GM23248 (cell line): ENCODE measurements around the gene PDGFC. TPM values are rescaled to one million over a fixed set of nuclear protein-coding genes. Genes with fewer than 3 reads are reported as not detected.

Experiments used
- DNase-seq: peaks from one replicate; pipeline ENCODE4 v3.0.0-alpha.2; 2015
- H2AFZ ChIP-seq: fragments of 200-600 bp; sonication (generic); 2 replicates; pipeline ENCODE4 v1.6.1; 2016; ENCODE audit warnings: antibody characterized with exemption
- H3F3A ChIP-seq: fragments of 200-600 bp; sonication (generic); 2 replicates; pipeline ENCODE4 v1.6.1; 2016; ENCODE audit warnings: mild to moderate bottlenecking, antibody characterized with exemption, mixed run types; ENCODE audit not compliant: insufficient read depth
- H3K27ac ChIP-seq: fragments of 200-600 bp; sonication (generic); 2 replicates; pipeline ENCODE4 v1.5.1; 2016; ENCODE audit warnings: mild to moderate bottlenecking
- H3K27me3 ChIP-seq: fragments of 200-600 bp; sonication (generic); replicated peaks from 2 replicates; pipeline ENCODE4 v1.6.1; 2016; ENCODE audit warnings: mild to moderate bottlenecking; ENCODE audit not compliant: insufficient read depth
- H3K36me3 ChIP-seq: fragments of 200-600 bp; sonication (generic); 2 replicates; pipeline ENCODE4 v1.6.1; 2016; ENCODE audit warnings: low read depth, mild to moderate bottlenecking
- H3K4me1 ChIP-seq: fragments of 200-600 bp; sonication (generic); 2 replicates; pipeline ENCODE4 v1.6.1; 2016; ENCODE audit warnings: mild to moderate bottlenecking; ENCODE audit not compliant: insufficient read depth
- H3K4me2 ChIP-seq: fragments of 200-600 bp; sonication (generic); one replicate; pipeline ENCODE4 v1.6.1; 2016; ENCODE audit warnings: mild to moderate bottlenecking; ENCODE audit not compliant: unreplicated experiment
- H3K4me3 ChIP-seq: fragments of 200-600 bp; sonication (generic); 2 replicates; pipeline ENCODE4 v1.5.1; 2016; ENCODE audit warnings: mild to moderate bottlenecking
- H3K79me2 ChIP-seq: fragments of 200-600 bp; sonication (generic); 2 replicates; pipeline ENCODE4 v1.6.1; 2016; ENCODE audit warnings: mild to moderate bottlenecking; ENCODE audit not compliant: insufficient read depth
- H3K9ac ChIP-seq: fragments of 200-600 bp; sonication (generic); 2 replicates; pipeline ENCODE4 v1.6.1; 2016; ENCODE audit warnings: mild to moderate bottlenecking
- H3K9me2 ChIP-seq: fragments of 200-600 bp; sonication (generic); 2 replicates; pipeline ENCODE4 v1.6.1; 2016; ENCODE audit warnings: mixed run types, mild to moderate bottlenecking, moderate library complexity; ENCODE audit not compliant: insufficient read depth
- H3K9me3 ChIP-seq: fragments of 200-600 bp; sonication (generic); one replicate; pipeline ENCODE4 v1.6.1; 2017; ENCODE audit warnings: low read depth
- H4K20me1 ChIP-seq: fragments of 200-600 bp; sonication (generic); 2 replicates; pipeline ENCODE4 v1.6.0; 2016; ENCODE audit not compliant: insufficient read depth
- EZH2 ChIP-seq: fragments of 200-600 bp; sonication (generic); IDR thresholded peaks from 2 replicates; pipeline ENCODE4 v1.6.1; 2018; ENCODE audit warnings: antibody characterized with exemption, mild to moderate bottlenecking; ENCODE audit not compliant: insufficient read depth, poor library complexity, severe bottlenecking
- EZH2phosphoT487 ChIP-seq: fragments of 200-600 bp; sonication (generic); IDR thresholded peaks from 2 replicates; pipeline ENCODE4 v1.6.1; 2018; ENCODE audit warnings: antibody characterized with exemption, moderate library complexity, mild to moderate bottlenecking, low read depth; ENCODE audit not compliant: insufficient read depth
- WGBS, 2 experiments: methylation state at CpG; one replicate each; pipeline ENCODE4 v1.1.6; 2015 to 2017; ENCODE audit warnings: low lambda C conversion rate in 2 of 2, low coverage in 1 of 2; ENCODE audit errors: missing lambda C conversion rate in 2 of 2; 5-methylcytosine and 5-hydroxymethylcytosine counted together
- in situ Hi-C: fragments of 300-500 bp; cut with MboI; formaldehyde crosslinking; loops from 2 replicates; pipeline ENCODE4 v1.15.0; 2020
- polyA plus RNA-seq: library from polyadenylated mRNA; unstranded; fragments of >200 nt; fragmentation: Nextera tagmentation; extraction: Ambion mirVana; gene quantifications from 2 replicates; pipeline ENCODE4 v1.2.1, GENCODE V29; 2016
- small RNA-seq: library from RNA; depleted of rRNA; stranded (forward); fragments of <200 nt; gene quantifications from one replicate; pipeline ENCODE3, GENCODE V24; 2014; ENCODE audit warnings: low read depth, low replicate concordance
- total RNA-seq: library from RNA; depleted of rRNA; stranded (reverse); fragments of >200 nt; shearing (Covaris generic); gene quantifications from 2 replicates; pipeline ENCODE4 v1.2.3, GENCODE V29; 2014; rRNA removed

The PDGFC gene
- total and polyA plus RNA-seq, 2 experiments from 2014 or later: 26.5 to 64.4 TPM

- no peak overlapping the region for H2AFZ ChIP-seq
- no peaks in the 10 kb centered on the region for H3K9me2 ChIP-seq
- 84 to 91% methylated on average over 11 of the region's 11 CpGs for WGBS, 2 experiments
- no peaks in the 10 kb centered on the region for H4K20me1 ChIP-seq
- H3K27ac ChIP-seq: no peak overlapping the region
- in situ Hi-C loops: no loop called here
- H3K9ac ChIP-seq: no peak overlapping the region
- H3K4me1 ChIP-seq: no peaks in the 10 kb centered on the region
- H3K36me3 ChIP-seq: no peaks in the 10 kb centered on the region
- no peak overlapping the region for H3K4me3 ChIP-seq
- no peak overlapping the region for H3K4me2 ChIP-seq
- TF ChIP-seq EZH2phosphoT487: no peak
- TF ChIP-seq EZH2: no peak
- H3K79me2 ChIP-seq: no peaks in the 10 kb centered on the region
- no peak for DNase-seq
- no peaks in the 10 kb centered on the region for H3K27me3 ChIP-seq
- no peaks in the 10 kb centered on the region for H3F3A ChIP-seq
- no peaks in the 10 kb centered on the region for H3K9me3 ChIP-seq
Measured at GRCh38 chr4:156723951-156724668, 247.5 kb downstream of the PDGFC start.

- TF ChIP-seq EZH2 (no peak), EZH2phosphoT487 (no peak)
- H3K27me3 ChIP-seq: no peaks in the 10 kb centered on the region
- no peaks in the 10 kb centered on the region for H3K36me3 ChIP-seq
- in situ Hi-C loops: no loop called here
- no peak overlapping the region for H3K27ac ChIP-seq
- no peak overlapping the region for H3K9ac ChIP-seq
- no peak overlapping the region for H3K4me2 ChIP-seq
- no peaks in the 10 kb centered on the region for H3F3A ChIP-seq
- DNase-seq: peak; percentile 1
- H3K9me2 ChIP-seq: no peaks in the 10 kb centered on the region
- H3K79me2 ChIP-seq: no peaks in the 10 kb centered on the region
- H3K4me3 ChIP-seq: no peak overlapping the region
- H3K4me1 ChIP-seq: no peaks in the 10 kb centered on the region
- H2AFZ ChIP-seq: no peak overlapping the region
- 68 to 73% methylated on average over 8 of the region's 8 CpGs for WGBS, 2 experiments
- H4K20me1 ChIP-seq: no peaks in the 10 kb centered on the region
- H3K9me3 ChIP-seq: no peaks in the 10 kb centered on the region
Measured at GRCh38 chr4:156718226-156718625, 253.4 kb downstream of the PDGFC start.

DNA sequence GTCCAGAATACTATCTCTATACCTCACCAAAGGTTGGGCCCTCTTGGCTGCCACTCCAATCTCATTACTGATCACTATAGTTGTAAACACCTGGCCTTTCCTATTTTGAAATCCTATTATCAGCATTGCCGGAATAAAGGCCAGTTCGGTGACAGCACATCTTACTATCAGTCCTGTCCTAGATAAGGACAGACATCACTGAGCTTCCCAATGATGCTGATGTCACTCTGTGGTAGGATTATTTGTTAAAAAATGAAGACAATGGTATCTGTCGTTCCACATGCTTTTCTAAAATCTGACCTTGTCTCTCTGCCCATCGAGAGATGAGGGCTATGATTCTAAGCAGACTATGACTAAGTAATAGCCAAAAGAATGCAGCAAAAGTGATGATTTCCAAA lies 260.4 kb downstream of the PDGFC start:
- 87 to 88% methylated on average over 4 of the region's 4 CpGs for WGBS, 2 experiments
- Histone ChIP-seq H3K9me2 (no peaks in the 10 kb centered on the region), H3K36me3 (no peaks in the 10 kb centered on the region), H3K4me1 (peaks cover 4% of the 10 kb centered on the region), H4K20me1 (no peaks in the 10 kb centered on the region), H3K4me2 (no peak overlapping the region), H3K27ac (no peak overlapping the region), H3K9ac (no peak overlapping the region), H3K79me2 (no peaks in the 10 kb centered on the region), H3K9me3 (no peaks in the 10 kb centered on the region), H3K27me3 (no peaks in the 10 kb centered on the region), H3K4me3 (no peak overlapping the region), H3F3A (no peaks in the 10 kb centered on the region), H2AFZ (no peak overlapping the region)
- DNase-seq: no peak
- no peak for TF ChIP-seq EZH2
- TF ChIP-seq EZH2phosphoT487: no peak
- in situ Hi-C loops: no loop called here

Small RNA genes lying within 50 kb of the gene (small RNA-seq; reads per million reads assigned to genes)
- not detected for gene AC092608.2

Other genes starting within 250 kb of the PDGFC start
- 11.3 and 12.3 TPM in 2 replicates for gene GLRB, start 104.4 kb upstream of the PDGFC start, total RNA-seq
- gene GLRB, start 104.4 kb upstream of the PDGFC start, polyA plus RNA-seq: 7.6 and 8.5 TPM in 2 replicates
- gene GRIA2, start 248.9 kb upstream of the PDGFC start, total RNA-seq: not detected in 2 replicates
- not detected in 2 replicates for gene GRIA2, start 248.9 kb upstream of the PDGFC start, polyA plus RNA-seq